H1 (cell line): ENCODE measurements around the gene USP35. TPM values are rescaled to one million over a fixed set of nuclear protein-coding genes. Genes with fewer than 3 reads are reported as not detected.

Source experiments
- CTCF ChIA-PET: fragments of 300-600 bp; sonication (Branson Sonifier 250); formaldehyde crosslinking; loops from one replicate; lab custom pipeline; 2021; ENCODE audit not compliant: partially characterized antibody; lab: Charles Lee
- POLR2A ChIA-PET: fragments of 300-600 bp; sonication (Branson Sonifier 250); formaldehyde crosslinking; loops from one replicate; lab custom pipeline; 2021; ENCODE audit warnings: inconsistent platforms; ENCODE audit not compliant: partially characterized antibody; lab: Charles Lee
- DNase-seq, 2 experiments: peaks; one replicate each; pipeline versions ENCODE4 v3.0.0 to v3.0.0-alpha.2; 2010 to 2022; ENCODE audit warnings: low spot score in 2 of 2, low read depth in 1 of 2, mixed read lengths in 1 of 2
- FAIRE-seq: peaks from 2 replicates; lab custom pipeline; 2011; peaks lifted over from hg19 to GRCh38; lab: Jason Lieb, UNC
- H2AFZ ChIP-seq: 2 replicates; pipeline ENCODE4 v1.8.1; 2012; ENCODE audit warnings: low read length, inconsistent platforms
- H2AK5ac ChIP-seq: 2 replicates; pipeline ENCODE4 v1.6.1; 2013; ENCODE audit warnings: low read depth, low read length
- H2BK120ac ChIP-seq: replicated peaks from 2 replicates; pipeline ENCODE3; 2013; ENCODE audit warnings: low read depth, low read length, inconsistent platforms
- H2BK12ac ChIP-seq: 2 replicates; pipeline ENCODE4 v1.6.1; 2013; ENCODE audit warnings: low read depth, low read length
- H2BK15ac ChIP-seq: 2 replicates; pipeline ENCODE4 v1.6.1; 2013; ENCODE audit warnings: low read length
- H2BK20ac ChIP-seq: 2 replicates; pipeline ENCODE4 v1.6.1; 2013; ENCODE audit warnings: low read length
- H2BK5ac ChIP-seq: 2 replicates; pipeline ENCODE4 v1.6.1; 2013; ENCODE audit warnings: low read depth, low read length
- H3K14ac ChIP-seq: 2 replicates; pipeline ENCODE4 v1.6.1; 2013; ENCODE audit warnings: inconsistent platforms; ENCODE audit not compliant: insufficient read length
- H3K18ac ChIP-seq: 2 replicates; pipeline ENCODE4 v1.6.1; 2013; ENCODE audit warnings: low read length; ENCODE audit errors: extremely low read depth
- H3K23ac ChIP-seq: 2 replicates; pipeline ENCODE4 v1.6.1; 2013; ENCODE audit warnings: inconsistent platforms; ENCODE audit not compliant: insufficient read length
- H3K23me2 ChIP-seq: 2 replicates; pipeline ENCODE4 v1.6.1; 2013; ENCODE audit warnings: low read depth, low read length
- H3K27ac ChIP-seq: 2 replicates; pipeline ENCODE4 v1.6.1; 2011; ENCODE audit warnings: low read depth, low read length, inconsistent platforms
- H3K27me3 ChIP-seq, 4 experiments: replicated peaks in 1 of 4; 1 replicate in 1 of 4; 2 replicates in 3 of 4; pipeline versions ENCODE4 v1.6.1 to v1.8.1; 2011 to 2013; ENCODE audit warnings: low read length in 3 of 4, mild to moderate bottlenecking in 3 of 4, inconsistent platforms in 2 of 4, mixed read lengths in 2 of 4, moderate library complexity in 1 of 4; ENCODE audit not compliant: control insufficient read depth in 3 of 4, insufficient read depth in 3 of 4; ENCODE audit errors: extremely low read depth in 1 of 4
- H3K36me3 ChIP-seq, 4 experiments: 2 replicates each; pipeline versions ENCODE4 v1.6.1 to v1.8.1; 2011 to 2013; ENCODE audit warnings: mild to moderate bottlenecking in 4 of 4, low read length in 3 of 4, moderate library complexity in 2 of 4, control low read depth in 1 of 4, inconsistent platforms in 1 of 4; ENCODE audit not compliant: insufficient read depth in 4 of 4, control insufficient read depth in 2 of 4
- H3K4ac ChIP-seq: replicated peaks from 2 replicates; pipeline ENCODE3; 2013; ENCODE audit warnings: low read length, low read depth, mixed read lengths, inconsistent platforms; ENCODE audit not compliant: insufficient read length
- H3K4me1 ChIP-seq, 4 experiments: replicated peaks in 1 of 4; 1 replicate in 1 of 4; 2 replicates in 3 of 4; pipeline versions ENCODE4 v1.6.1 to v1.8.1; 2011 to 2013; ENCODE audit warnings: low read length in 3 of 4, inconsistent platforms in 2 of 4, mixed read lengths in 1 of 4; ENCODE audit not compliant: insufficient read depth in 4 of 4, control insufficient read depth in 3 of 4
- H3K4me2 ChIP-seq, 2 experiments: 2 replicates each; pipeline versions ENCODE4 v1.6.1 to v1.8.1; 2011 to 2013; ENCODE audit warnings: low read depth in 2 of 2, low read length in 2 of 2, control low read depth in 1 of 2, inconsistent platforms in 1 of 2, mild to moderate bottlenecking in 1 of 2; ENCODE audit not compliant: insufficient read depth in 1 of 2
- H3K4me3 ChIP-seq, 4 experiments: fragments of 200-600, 300-600 bp in 1 of 4; sonication (generic), shearing (Covaris generic), sonication (Bioruptor Twin) in 1 of 4; 2 replicates each; pipeline versions ENCODE4 v1.5.1 to v1.8.1; 2011 to 2016; ENCODE audit warnings: low read length in 4 of 4, low read depth in 3 of 4, control low read depth in 2 of 4, inconsistent platforms in 2 of 4, mild to moderate bottlenecking in 2 of 4, mixed read lengths in 1 of 4, moderate library complexity in 1 of 4; ENCODE audit not compliant: insufficient read depth in 2 of 4; ENCODE audit errors: extremely low read depth in 1 of 4
- H3K56ac ChIP-seq: replicated peaks from 2 replicates; pipeline ENCODE3; 2013; ENCODE audit warnings: low read depth, mild to moderate bottlenecking, mixed read lengths, low read length, inconsistent platforms; ENCODE audit not compliant: insufficient read length
- H3K79me1 ChIP-seq: 2 replicates; pipeline ENCODE4 v1.6.1; 2013; ENCODE audit warnings: low read depth, low read length, control low read depth
- H3K79me2 ChIP-seq, 2 experiments: 2 replicates each; pipeline versions ENCODE4 v1.6.1 to v1.8.1; 2012 to 2013; ENCODE audit warnings: low read length in 2 of 2, mild to moderate bottlenecking in 2 of 2, inconsistent platforms in 1 of 2; ENCODE audit not compliant: insufficient read depth in 2 of 2, control insufficient read depth in 1 of 2
- H3K9ac ChIP-seq, 4 experiments: replicated peaks in 1 of 4; 1 replicate in 1 of 4; 2 replicates in 3 of 4; pipeline versions ENCODE4 v1.6.1 to v1.8.1; 2011 to 2013; ENCODE audit warnings: low read depth in 3 of 4, low read length in 3 of 4, control low read depth in 2 of 4, mild to moderate bottlenecking in 2 of 4, moderate library complexity in 2 of 4, inconsistent platforms in 1 of 4; ENCODE audit errors: extremely low read depth in 1 of 4
- H3K9me3 ChIP-seq, 2 experiments: 2 replicates each; pipeline versions ENCODE4 v1.6.1 to v1.8.1; 2012 to 2013; ENCODE audit warnings: mild to moderate bottlenecking in 2 of 2, moderate library complexity in 2 of 2, control low read depth in 1 of 2, inconsistent platforms in 1 of 2, low read depth in 1 of 2, low read length in 1 of 2, mixed read lengths in 1 of 2; ENCODE audit not compliant: insufficient read depth in 2 of 2
- H4K20me1 ChIP-seq, 2 experiments: replicated peaks in 1 of 2; 2 replicates each; pipeline versions ENCODE3 to v1.8.1; 2011 to 2013; ENCODE audit warnings: inconsistent platforms in 2 of 2, low read length in 2 of 2, mild to moderate bottlenecking in 1 of 2; ENCODE audit not compliant: insufficient read depth in 2 of 2, control insufficient read depth in 1 of 2
- H4K5ac ChIP-seq: 2 replicates; pipeline ENCODE4 v1.6.1; 2013; ENCODE audit warnings: low read length, low read depth, mixed read lengths, inconsistent platforms; ENCODE audit not compliant: insufficient read length
- H4K8ac ChIP-seq: 2 replicates; pipeline ENCODE4 v1.8.0; 2013; ENCODE audit warnings: mild to moderate bottlenecking, moderate library complexity, low read length, inconsistent platforms; ENCODE audit not compliant: insufficient read depth; ENCODE audit errors: extremely low read depth
- H4K91ac ChIP-seq: replicated peaks from 2 replicates; pipeline ENCODE3; 2013; ENCODE audit warnings: low read length, mixed read lengths, inconsistent platforms; ENCODE audit not compliant: insufficient read length
- ATF3 ChIP-seq: IDR thresholded peaks from 2 replicates; pipeline ENCODE4 v1.6.1; 2011; ENCODE audit warnings: low read depth, mild to moderate bottlenecking, low read length; ENCODE audit not compliant: insufficient read depth
- CBX5 ChIP-seq: fragments of 300-800, 300-1000 bp; sonication (generic); IDR thresholded peaks from 2 replicates; pipeline ENCODE4 v1.7.1; 2016; ENCODE audit warnings: antibody characterized with exemption, low read length, low read depth
- CBX8 ChIP-seq: fragments of 300-800, 300-1000 bp; sonication (generic); IDR thresholded peaks from 2 replicates; pipeline ENCODE4 v1.7.1; 2016; ENCODE audit warnings: low read depth, low read length, borderline replicate concordance
- CEBPB ChIP-seq: IDR thresholded peaks from 2 replicates; pipeline ENCODE4 v1.6.1; 2012; ENCODE audit warnings: low read depth, low read length
- CHD1 ChIP-seq: IDR thresholded peaks from 2 replicates; pipeline ENCODE4 v1.6.1; 2012; ENCODE audit warnings: low read depth, low read length, improper control_type of control experiment
- CHD2 ChIP-seq: IDR thresholded peaks from 2 replicates; pipeline ENCODE4 v1.6.1; 2012; ENCODE audit warnings: low read length, improper control_type of control experiment
- EZH2 ChIP-seq: fragments of 200-600 bp; sonication (generic); IDR thresholded peaks from 2 replicates; pipeline ENCODE4 v1.7.1; 2012; ENCODE audit warnings: low read depth, mild to moderate bottlenecking, moderate library complexity, low read length, inconsistent platforms; ENCODE audit not compliant: severe bottlenecking
- HDAC2 ChIP-seq, 2 experiments: fragments of 300-600 bp in 1 of 2; sonication (generic) in 1 of 2; IDR thresholded peaks; 2 replicates each; pipeline ENCODE4 v1.6.1; 2011 to 2012; ENCODE audit warnings: low read depth in 2 of 2, low read length in 2 of 2, mild to moderate bottlenecking in 2 of 2, moderate library complexity in 2 of 2, borderline replicate concordance in 1 of 2, inconsistent platforms in 1 of 2
- HDAC6 ChIP-seq: IDR thresholded peaks from one replicate; pipeline ENCODE4 v1.7.1; 2012; ENCODE audit warnings: low read depth, mild to moderate bottlenecking, inconsistent platforms, low read length, moderate library complexity
- KDM1A ChIP-seq: fragments of 200-600, 300-600 bp; sonication (generic); IDR thresholded peaks from 2 replicates; pipeline ENCODE4 v1.7.1; 2016; ENCODE audit warnings: mild to moderate bottlenecking, low read length, borderline replicate concordance
- KDM4A ChIP-seq: IDR thresholded peaks from one replicate; pipeline ENCODE4 v1.7.1; 2012; ENCODE audit warnings: low read depth, mild to moderate bottlenecking, moderate library complexity, low read length, inconsistent platforms; ENCODE audit not compliant: severe bottlenecking
- SIRT6 ChIP-seq: IDR thresholded peaks from one replicate; pipeline ENCODE4 v1.7.1; 2012; ENCODE audit warnings: low read length, inconsistent platforms
- SUZ12 ChIP-seq: fragments of 200-600 bp; sonication (generic); IDR thresholded peaks from 2 replicates; pipeline ENCODE4 v1.6.1; 2012; ENCODE audit warnings: mild to moderate bottlenecking, inconsistent platforms, low read length, moderate library complexity, mixed read lengths
- WGBS, 2 experiments: shearing (Covaris generic) in 1 of 2; methylation state at CpG; one replicate each; pipeline versions ENCODE4 v1.1.6 to v1.1.7; 2013 to 2015; ENCODE audit warnings: low lambda C conversion rate in 2 of 2, mixed read lengths in 2 of 2, inconsistent platforms in 1 of 2, low coverage in 1 of 2, missing lambda C conversion rate in 1 of 2; ENCODE audit not compliant: insufficient replicate concordance in 2 of 2, insufficient coverage in 1 of 2, insufficient read length in 1 of 2; ENCODE audit errors: extremely low coverage in 1 of 2, missing lambda C conversion rate in 1 of 2; 5-methylcytosine and 5-hydroxymethylcytosine counted together
- polyA plus RNA-seq, 7 experiments: library from polyadenylated mRNA; depleted of rRNA in 3 of 7; stranded (reverse) in 5 of 7; unstranded in 2 of 7; fragments of >200 nt in 5 of 7; fragments of 200-250 nt in 2 of 7; gene quantifications; 1 replicate in 5 of 7; 2 replicates in 1 of 7; 4 replicates in 1 of 7; pipeline versions ENCODE4 v1.2.1 to v1.2.3, GENCODE V29; 2011 to 2013; ENCODE audit warnings: missing spikeins in 2 of 7, mixed read lengths in 2 of 7
- total RNA-seq: library from RNA; stranded (reverse); fragmentation: NEBNext Ultra II Directional; extraction: Animal tissue kit (Norgen Biotek cat#: 25700); gene quantifications from 2 replicates; pipeline ENCODE4 v1.2.1, GENCODE V29; 2021

Gene USP35
- total and polyA plus RNA-seq, 2 of the 8 experiments (the other 6 are each of a cell fraction or from before 2014, with no cell fraction given), result 4.6 to 6.8 TPM

GRCh38 chr11:78251083-78251775, 62.5 kb downstream of the USP35 start:
- CTCF ChIA-PET, result interaction anchor here (0.6 to 1.9 kb wide), 5 partner anchors 10 to 869 kb away, joined by 3 to 11 read pairs (median 5); no protein-coding TSS in a partner anchor
- H4K91ac ChIP-seq, result no peak overlapping the region
- H4K5ac ChIP-seq, result no peak overlapping the region
- H3K23ac ChIP-seq, result no peak overlapping the region
- no peaks in the 10 kb centered on the region for H3K27me3 ChIP-seq
- H3K79me1 ChIP-seq, result no peaks in the 10 kb centered on the region
- no peak overlapping the region for H2BK5ac ChIP-seq
- H3K14ac ChIP-seq, result no peak overlapping the region
- H4K8ac ChIP-seq, result no peak overlapping the region
- no peak overlapping the region for H2BK15ac ChIP-seq
- WGBS, 2 experiments, result 92% methylated on average over 1 of the region's 1 CpG; no CpG with 5 or more reads in 1 of the 2 experiments
- H3K56ac ChIP-seq, result no peak overlapping the region
- H3K23me2 ChIP-seq, result no peaks in the 10 kb centered on the region
- POLR2A ChIA-PET, result no interaction called here
- H3K27ac ChIP-seq, result no peak overlapping the region
- no peak overlapping the region for H3K4ac ChIP-seq
- H3K4me2 ChIP-seq, result no peak overlapping the region
- no peak for FAIRE-seq
- H3K18ac ChIP-seq, result no peak overlapping the region
- H2BK20ac ChIP-seq, result no peak overlapping the region
- no peak overlapping the region for H2AFZ ChIP-seq
- H3K4me3 ChIP-seq, result no peak overlapping the region
- H3K79me2 ChIP-seq, result no peaks in the 10 kb centered on the region
- no peak for TF ChIP-seq HDAC2 (IDR thresholded peaks at IDR 0.05; ENCODE audit: borderline replicate concordance in 1 of 2, low read depth in 2 of 2, low read length in 2 of 2)
- no peak for TF ChIP-seq CHD1
- no peak for TF ChIP-seq ATF3
- no peak for TF ChIP-seq CBX8
- no peak for TF ChIP-seq EZH2
- no peak for TF ChIP-seq SUZ12
- TF ChIP-seq CHD2, result no peak
- no peak for TF ChIP-seq CBX5
- no peak for TF ChIP-seq SIRT6
- TF ChIP-seq KDM1A, result no peak
- TF ChIP-seq KDM4A, result no peak
- TF ChIP-seq CEBPB, result no peak
- TF ChIP-seq HDAC6, result no peak
- TF ChIP-seq, all 59 proteins: peak for 0
- H3K9me3 ChIP-seq, result no peaks in the 10 kb centered on the region
- H3K4me1 ChIP-seq, result no peaks in the 10 kb centered on the region
- no peaks in the 10 kb centered on the region for H4K20me1 ChIP-seq
- H3K9ac ChIP-seq, result no peak overlapping the region
- DNase-seq, result no peak
- no peak overlapping the region for H2AK5ac ChIP-seq
- no peak overlapping the region for H2BK12ac ChIP-seq
- H3K36me3 ChIP-seq, result no peaks in the 10 kb centered on the region; a peak in 1 of 8 replicates
- no peak overlapping the region for H2BK120ac ChIP-seq
